Tibial artery (tissue), 4 donors: ENCODE measurements around the gene FRS2.

Experiments used
- DNase-seq, 2 donors: peaks; one replicate each; pipeline ENCODE4 v3.0.0-alpha.2; 2019
- H3K27ac ChIP-seq, 2 donors: fragments of 200-600 bp; sonication (generic) in 1 of 2; 1 replicate in 1 of 2; 2 replicates in 1 of 2; pipeline ENCODE4 v1.5.1; 2018 to 2019; ENCODE audit warnings: mild to moderate bottlenecking in 1 of 2
- H3K27me3 ChIP-seq, 2 donors: fragments of 200-600 bp; sonication (generic) in 1 of 2; one replicate each; pipeline versions ENCODE4 v1.5.1 to v1.6.0; 2016 to 2019
- H3K36me3 ChIP-seq, 3 donors: fragments of 200-600 bp; sonication (generic) in 2 of 3; one replicate each; pipeline ENCODE4 v1.5.1; 2016 to 2019; ENCODE audit warnings: mild to moderate bottlenecking in 2 of 3
- H3K4me1 ChIP-seq, 4 donors: fragments of 200-600 bp; sonication (generic) in 2 of 4; 1 replicate in 3 of 4; 2 replicates in 1 of 4; pipeline ENCODE4 v1.5.1; 2016 to 2019
- H3K4me3 ChIP-seq, 2 donors: fragments of 200-600 bp; sonication (generic) in 1 of 2; 1 replicate in 1 of 2; 2 replicates in 1 of 2; pipeline ENCODE4 v1.5.1; 2018 to 2019; ENCODE audit warnings: mild to moderate bottlenecking in 2 of 2
- H3K9me3 ChIP-seq, 3 donors: fragments of 200-600 bp; sonication (generic) in 1 of 3; one replicate each; pipeline ENCODE4 v1.5.1; 2016 to 2019
- intact Hi-C: fragments of 100-400 bp; cut with DNase I; formaldehyde crosslinking; loops from one replicate; pipeline ENCODE4 v1.15.0; 2023; ENCODE audit warnings: low total_unique reads
- TF ChIP-seq, protein P1 (sequence below), 2 experiments: fragments of 200-600 bp in 1 of 2; fragments of 450-650 bp in 1 of 2; IDR thresholded peaks; one replicate each; pipeline ENCODE4 v1.5.1; 2017 to 2019; ENCODE audit warnings: antibody characterized with exemption in 2 of 2, mild to moderate bottlenecking in 1 of 2, moderate library complexity in 1 of 2

FRS2 gene

DNA sequence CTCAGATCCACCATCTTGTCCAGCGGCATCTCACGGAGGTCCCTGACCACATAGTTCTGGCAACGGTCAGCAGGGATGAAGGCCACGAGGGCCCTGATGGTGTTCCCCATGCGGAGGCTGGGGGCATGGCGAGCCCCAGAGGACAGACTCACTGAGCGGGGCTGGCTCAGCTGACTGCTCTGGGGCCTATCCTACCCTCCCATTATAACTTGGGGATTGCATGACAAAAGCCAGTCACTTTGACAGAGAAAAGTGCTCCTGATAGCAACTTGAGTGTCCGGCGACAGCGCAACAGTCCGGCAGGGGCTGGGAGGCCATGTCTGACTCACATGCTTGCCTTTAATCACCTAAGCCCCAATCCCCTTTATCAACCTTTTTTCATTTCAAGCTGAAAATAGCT, 140.5 kb downstream of the FRS2 start, which contains the start of gene LRRC10:
LRRC10 (minus strand) TSS at position 179 of the 400 bp plus-strand sequence; CDS start at position 110, 69 bp downstream.
- no peaks in the 10 kb centered on the region for H3K4me1 ChIP-seq
- intact Hi-C loops, result no loop called here
- H3K36me3 ChIP-seq, result no peaks in the 10 kb centered on the region
- TF ChIP-seq, protein P1, sequence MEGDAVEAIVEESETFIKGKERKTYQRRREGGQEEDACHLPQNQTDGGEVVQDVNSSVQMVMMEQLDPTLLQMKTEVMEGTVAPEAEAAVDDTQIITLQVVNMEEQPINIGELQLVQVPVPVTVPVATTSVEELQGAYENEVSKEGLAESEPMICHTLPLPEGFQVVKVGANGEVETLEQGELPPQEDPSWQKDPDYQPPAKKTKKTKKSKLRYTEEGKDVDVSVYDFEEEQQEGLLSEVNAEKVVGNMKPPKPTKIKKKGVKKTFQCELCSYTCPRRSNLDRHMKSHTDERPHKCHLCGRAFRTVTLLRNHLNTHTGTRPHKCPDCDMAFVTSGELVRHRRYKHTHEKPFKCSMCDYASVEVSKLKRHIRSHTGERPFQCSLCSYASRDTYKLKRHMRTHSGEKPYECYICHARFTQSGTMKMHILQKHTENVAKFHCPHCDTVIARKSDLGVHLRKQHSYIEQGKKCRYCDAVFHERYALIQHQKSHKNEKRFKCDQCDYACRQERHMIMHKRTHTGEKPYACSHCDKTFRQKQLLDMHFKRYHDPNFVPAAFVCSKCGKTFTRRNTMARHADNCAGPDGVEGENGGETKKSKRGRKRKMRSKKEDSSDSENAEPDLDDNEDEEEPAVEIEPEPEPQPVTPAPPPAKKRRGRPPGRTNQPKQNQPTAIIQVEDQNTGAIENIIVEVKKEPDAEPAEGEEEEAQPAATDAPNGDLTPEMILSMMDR (IDR thresholded peaks at IDR 0.05), result no peak
- H3K4me3 ChIP-seq, result no peak within 1 kb of the TSS
- no peaks in the 10 kb centered on the region for H3K27me3 ChIP-seq
- no peak for DNase-seq
- H3K9me3 ChIP-seq, result no peaks in the 10 kb centered on the region
- no peak within 1 kb of the TSS for H3K27ac ChIP-seq

GRCh38 chr12:69613351-69613750, 143.2 kb downstream of the FRS2 start:
- no peak overlapping the region for H3K27ac ChIP-seq
- no peaks in the 10 kb centered on the region for H3K4me1 ChIP-seq
- H3K9me3 ChIP-seq, result no peaks in the 10 kb centered on the region
- no peak for DNase-seq
- H3K36me3 ChIP-seq, result no peaks in the 10 kb centered on the region
- no peak overlapping the region for H3K4me3 ChIP-seq
- no peaks in the 10 kb centered on the region for H3K27me3 ChIP-seq
- intact Hi-C loops, result no loop called here
- TF ChIP-seq, protein P1 (IDR thresholded peaks at IDR 0.05), result no peak

DNA sequence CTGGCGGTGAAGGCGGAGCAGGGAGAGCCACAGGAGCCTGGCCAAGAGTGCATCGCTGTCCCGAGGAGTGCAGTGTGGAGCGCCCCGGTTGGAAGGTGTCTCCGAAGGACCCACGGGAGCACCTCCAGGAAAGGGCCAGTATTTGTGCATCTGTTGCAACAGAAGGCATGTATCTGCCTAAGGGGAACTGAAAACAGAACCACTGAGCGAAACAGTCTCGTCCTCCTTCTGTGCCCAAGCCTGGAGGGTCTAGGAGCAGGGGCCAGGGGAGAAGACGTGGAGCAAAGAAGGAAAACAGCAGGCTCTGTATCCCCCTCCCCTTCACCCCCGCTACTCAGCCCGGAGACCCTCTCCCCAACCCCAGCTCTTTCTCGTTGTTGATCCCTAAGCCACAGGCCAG, 145.8 kb downstream of the FRS2 start:
- Histone ChIP-seq H3K9me3 (no peaks in the 10 kb centered on the region), H3K27ac (no peak overlapping the region), H3K4me1 (no peaks in the 10 kb centered on the region), H3K36me3 (no peaks in the 10 kb centered on the region), H3K27me3 (no peaks in the 10 kb centered on the region), H3K4me3 (no peak overlapping the region)
- TF ChIP-seq, protein P1 (IDR thresholded peaks at IDR 0.05), result no peak
- no peak for DNase-seq
- intact Hi-C loops, result no loop called here

GRCh38 chr12:69619050-69619449, 148.9 kb downstream of the FRS2 start:
- intact Hi-C loops, result no loop called here
- H3K27ac ChIP-seq, result no peak overlapping the region
- TF ChIP-seq, protein P1 (IDR thresholded peaks at IDR 0.05), result no peak
- no peaks in the 10 kb centered on the region for H3K36me3 ChIP-seq
- no peaks in the 10 kb centered on the region for H3K4me1 ChIP-seq
- H3K9me3 ChIP-seq, result no peaks in the 10 kb centered on the region
- H3K27me3 ChIP-seq, result no peaks in the 10 kb centered on the region
- no peak overlapping the region for H3K4me3 ChIP-seq
- no peak for DNase-seq

DNA sequence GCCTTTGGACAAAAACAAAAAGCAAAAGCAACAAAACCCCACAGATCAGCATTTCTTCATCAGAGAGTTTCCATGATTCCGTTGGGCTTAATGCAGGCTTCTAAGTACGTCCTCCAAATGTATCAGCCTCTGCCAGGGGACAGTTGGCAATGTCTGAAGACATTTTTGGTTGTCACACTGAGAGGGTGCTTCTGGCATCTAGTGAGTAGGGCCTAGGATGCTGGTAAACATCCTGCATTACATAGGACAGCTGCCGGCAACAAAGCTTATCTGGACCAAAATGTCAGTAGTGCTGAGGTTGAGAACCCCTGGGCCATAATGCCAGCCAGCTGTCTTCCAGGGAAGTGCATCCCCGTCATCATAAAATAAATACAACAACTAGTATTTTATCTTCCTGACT, 149.9 kb downstream of the FRS2 start:
- no peaks in the 10 kb centered on the region for H3K36me3 ChIP-seq
- intact Hi-C loops, result no loop called here
- TF ChIP-seq, protein P1 (IDR thresholded peaks at IDR 0.05), result no peak
- H3K27ac ChIP-seq, result no peak overlapping the region
- no peaks in the 10 kb centered on the region for H3K9me3 ChIP-seq
- DNase-seq, result no peak
- H3K4me1 ChIP-seq, result no peaks in the 10 kb centered on the region
- H3K27me3 ChIP-seq, result no peaks in the 10 kb centered on the region
- no peak overlapping the region for H3K4me3 ChIP-seq

GRCh38 chr12:69620921-69621320, 150.7 kb downstream of the FRS2 start:
- Histone ChIP-seq H3K27me3 (no peaks in the 10 kb centered on the region), H3K36me3 (no peaks in the 10 kb centered on the region), H3K4me1 (no peaks in the 10 kb centered on the region), H3K4me3 (no peak overlapping the region), H3K9me3 (no peaks in the 10 kb centered on the region), H3K27ac (no peak overlapping the region)
- intact Hi-C loops, result no loop called here
- no peak for DNase-seq
- TF ChIP-seq, protein P1 (IDR thresholded peaks at IDR 0.05), result no peak
